K562 (cell line): ENCODE measurements around the gene RNU11. TPM values are rescaled to one million over a fixed set of nuclear protein-coding genes. Genes with fewer than 3 reads are reported as not detected.

Experiments
- ETV6 ChIP-seq, 3 experiments: fragments of 150-350 bp in 1 of 3; sonication (generic) in 1 of 3; formaldehyde crosslinking in 1 of 3; IDR thresholded peaks; 2 replicates each; pipeline versions ENCODE4 v1.6.1 to v1.8.0; 2014 to 2022; ENCODE audit warnings: borderline replicate concordance in 2 of 3, low read depth in 2 of 3, antibody characterized with exemption in 1 of 3, low read length in 1 of 3, mild to moderate bottlenecking in 1 of 3, missing genetic modification reagents in 1 of 3
- FOXM1 ChIP-seq, 2 experiments: fragments of 450-650 bp in 1 of 2; sonication (generic) in 1 of 2; formaldehyde crosslinking in 1 of 2; IDR thresholded peaks; 2 replicates each; pipeline versions ENCODE4 v1.6.1 to v1.9.0; 2017 to 2022; ENCODE audit warnings: low read depth in 2 of 2, mild to moderate bottlenecking in 2 of 2, missing genetic modification reagents in 1 of 2, moderate library complexity in 1 of 2
- HEY1 ChIP-seq: fragments of 250-450 bp; sonication (Bioruptor Pico); IDR thresholded peaks from 2 replicates; pipeline ENCODE4 v1.5.0; 2020; ENCODE audit warnings: mild to moderate bottlenecking, moderate library complexity, borderline replicate concordance
- HNRNPUL1 ChIP-seq: fragments of 200-400 bp; formaldehyde crosslinking; IDR thresholded peaks from 2 replicates; pipeline ENCODE4 v1.6.1; 2017; ENCODE audit warnings: low read length
- KLF6 ChIP-seq: fragments of 250-450 bp; sonication (Bioruptor Pico); IDR thresholded peaks from 2 replicates; pipeline ENCODE4 v1.4.0; 2020; ENCODE audit warnings: mild to moderate bottlenecking, moderate library complexity, borderline replicate concordance
- NFE2 ChIP-seq: IDR thresholded peaks from 2 replicates; pipeline ENCODE4 v1.6.1; 2014; ENCODE audit warnings: antibody characterized with exemption, low read depth
- NR1H2 ChIP-seq: sonication (generic); formaldehyde crosslinking; IDR thresholded peaks from 2 replicates; pipeline ENCODE4 v1.4.0; 2020; ENCODE audit warnings: mild to moderate bottlenecking, missing genetic modification reagents
- REST ChIP-seq, 2 experiments: fragments of 450-650 bp; formaldehyde crosslinking in 1 of 2; IDR thresholded peaks; 2 replicates each; pipeline versions ENCODE4 v1.4.0 to v1.6.1; 2014 to 2020; ENCODE audit warnings: mild to moderate bottlenecking in 2 of 2, borderline replicate concordance in 1 of 2, low read depth in 1 of 2
- SAP30 ChIP-seq: fragments of 200-600 bp; sonication (generic); IDR thresholded peaks from 2 replicates; pipeline ENCODE4 v1.6.1; 2012; ENCODE audit warnings: borderline replicate concordance, low read depth, mild to moderate bottlenecking, moderate library complexity, low read length, control low read depth, inconsistent platforms; ENCODE audit not compliant: insufficient read depth, poor library complexity, severe bottlenecking
- TARDBP ChIP-seq: fragments of 450-650 bp; IDR thresholded peaks from 2 replicates; pipeline ENCODE4 v1.6.1; 2016
- ZNF316 ChIP-seq: fragments of 450-650 bp; IDR thresholded peaks from 2 replicates; pipeline ENCODE4 v1.6.1; 2016
- ZNF436 ChIP-seq: fragments of 250-450, 450-650 bp; sonication (Bioruptor Pico); formaldehyde crosslinking; IDR thresholded peaks from 2 replicates; pipeline ENCODE4 v1.7.0; 2020; ENCODE audit warnings: mild to moderate bottlenecking
- polyA plus RNA-seq, 8 experiments: library from polyadenylated mRNA; depleted of rRNA in 4 of 8; stranded (reverse) in 5 of 8; unstranded in 3 of 8; fragments of >200 nt; fragmentation: Nextera tagmentation in 2 of 8; fragmentation: Illumina TruSeq in 1 of 8; extraction: Ambion mirVana in 2 of 8; extraction: Trizol in 1 of 8; gene quantifications; 2 replicates each; pipeline versions ENCODE4 v1.2.1 to v1.2.3, GENCODE V29; 2011 to 2014; ENCODE audit warnings: inconsistent platforms in 1 of 8, missing spikeins in 1 of 8
- total RNA-seq, 7 experiments: library from RNA; depleted of rRNA in 6 of 7; stranded (reverse); fragments of >200 nt in 6 of 7; fragmentation: Illumina TruSeq in 2 of 7; extraction: Trizol in 2 of 7; gene quantifications; 2 replicates each; pipeline versions ENCODE4 v1.2.1 to v1.2.3, GENCODE V29; 2011 to 2021; ENCODE audit warnings: low replicate concordance in 1 of 7
- TF ChIP-seq, protein P1 (sequence below): fragments of 200-800 bp; sonication (Bioruptor generic); IDR thresholded peaks from 2 replicates; pipeline ENCODE4 v1.6.1; 2017; ENCODE audit warnings: missing genetic modification characterization, missing compliant biosample characterization
- TF ChIP-seq, protein P2 (sequence below), 2 experiments: IDR thresholded peaks; 2 replicates each; pipeline ENCODE4 v1.6.1; 2011; ENCODE audit warnings: borderline replicate concordance in 1 of 2, control low read depth in 1 of 2, low read depth in 1 of 2, low read length in 1 of 2, mild to moderate bottlenecking in 1 of 2, mixed read lengths in 1 of 2, moderate library complexity in 1 of 2; ENCODE audit not compliant: insufficient read depth in 1 of 2, insufficient read length in 1 of 2, poor library complexity in 1 of 2, severe bottlenecking in 1 of 2; ENCODE audit errors: extremely low read depth in 1 of 2

The RNU11 gene
- total and polyA plus RNA-seq, 9 of the 15 experiments (the other 6 are each of a cell fraction or from before 2014, with no cell fraction given), result not detected

DNA sequence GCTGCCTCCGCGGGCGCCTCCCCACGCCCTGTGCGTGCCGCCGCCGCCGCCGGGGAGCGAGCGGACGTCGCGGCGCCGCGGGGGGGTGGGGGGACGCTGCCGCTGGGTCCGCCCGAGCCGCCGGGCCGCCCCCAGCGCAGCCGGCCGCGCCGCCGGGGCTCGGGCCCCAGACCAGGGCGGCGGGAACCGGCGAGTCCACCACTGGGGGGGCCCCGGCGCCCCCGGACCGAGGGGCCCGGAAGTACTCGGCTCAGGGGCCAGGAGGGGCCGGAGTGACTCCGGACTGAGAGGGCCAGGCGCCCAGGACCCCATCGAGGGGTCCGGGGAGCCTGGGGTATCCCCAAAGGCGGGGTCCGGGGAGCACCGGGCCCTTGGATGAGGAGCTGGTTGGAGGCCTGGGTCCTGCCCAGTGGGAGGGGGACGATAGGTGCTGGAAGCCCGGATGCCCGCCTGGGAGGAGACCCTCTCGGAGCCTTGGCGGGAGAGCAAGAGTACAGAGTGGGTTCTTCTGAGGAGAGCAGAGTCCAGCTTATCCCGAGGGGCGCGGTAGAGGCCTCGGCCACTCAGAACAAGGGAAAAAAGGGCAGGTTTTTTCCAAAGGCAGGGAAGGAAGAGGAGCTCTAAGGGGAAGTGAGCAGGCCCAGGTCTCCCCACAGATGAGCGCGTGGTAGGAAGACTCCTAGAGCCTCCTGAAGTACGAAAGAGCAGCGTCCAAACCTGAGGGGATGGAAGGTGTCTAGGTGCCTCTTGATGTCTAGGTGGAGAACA lies 20.7 kb downstream of the RNU11 start (continued):
- TF ChIP-seq REST (IDR thresholded peaks at IDR 0.05; ENCODE audit: borderline replicate concordance) (peak; percentile 68), REST (CRISPR knock-in tag; IDR thresholded peaks at IDR 0.05; ENCODE audit: low read depth) (0 out of 2 replicates have a peak, but pooled peaks have one; percentile 50), ETV6 (IDR thresholded peaks at IDR 0.05; ENCODE audit: borderline replicate concordance in 1 of 2, low read depth in 2 of 2, low read length in 1 of 2) (no peak), ETV6 (CRISPR knock-in tag; IDR thresholded peaks at IDR 0.05; ENCODE audit: borderline replicate concordance) (no peak), FOXM1 (IDR thresholded peaks at IDR 0.05; ENCODE audit: low read depth) (no peak), FOXM1 (CRISPR knock-in tag; IDR thresholded peaks at IDR 0.05; ENCODE audit: low read depth) (0 out of 2 replicates have a peak, but pooled peaks have one; percentile 36), NFE2 (no peak), HNRNPUL1 (no peak), NR1H2 (CRISPR knock-in tag) (0 out of 2 replicates have a peak, but pooled peaks have one; percentile 81), HEY1 (no peak), ZNF436 (CRISPR knock-in tag) (no peak), KLF6 (CRISPR knock-in tag) (peak; percentile 3; the same call in 1 of the 2 replicates), TARDBP (no peak), SAP30 (peak; percentile 53), ZNF316 (no peak)
- TF ChIP-seq, protein P1, sequence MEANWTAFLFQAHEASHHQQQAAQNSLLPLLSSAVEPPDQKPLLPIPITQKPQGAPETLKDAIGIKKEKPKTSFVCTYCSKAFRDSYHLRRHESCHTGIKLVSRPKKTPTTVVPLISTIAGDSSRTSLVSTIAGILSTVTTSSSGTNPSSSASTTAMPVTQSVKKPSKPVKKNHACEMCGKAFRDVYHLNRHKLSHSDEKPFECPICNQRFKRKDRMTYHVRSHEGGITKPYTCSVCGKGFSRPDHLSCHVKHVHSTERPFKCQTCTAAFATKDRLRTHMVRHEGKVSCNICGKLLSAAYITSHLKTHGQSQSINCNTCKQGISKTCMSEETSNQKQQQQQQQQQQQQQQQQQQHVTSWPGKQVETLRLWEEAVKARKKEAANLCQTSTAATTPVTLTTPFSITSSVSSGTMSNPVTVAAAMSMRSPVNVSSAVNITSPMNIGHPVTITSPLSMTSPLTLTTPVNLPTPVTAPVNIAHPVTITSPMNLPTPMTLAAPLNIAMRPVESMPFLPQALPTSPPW, result peak; percentile 100
- TF ChIP-seq, protein P2, sequence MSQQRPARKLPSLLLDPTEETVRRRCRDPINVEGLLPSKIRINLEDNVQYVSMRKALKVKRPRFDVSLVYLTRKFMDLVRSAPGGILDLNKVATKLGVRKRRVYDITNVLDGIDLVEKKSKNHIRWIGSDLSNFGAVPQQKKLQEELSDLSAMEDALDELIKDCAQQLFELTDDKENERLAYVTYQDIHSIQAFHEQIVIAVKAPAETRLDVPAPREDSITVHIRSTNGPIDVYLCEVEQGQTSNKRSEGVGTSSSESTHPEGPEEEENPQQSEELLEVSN (IDR thresholded peaks at IDR 0.05; ENCODE audit: borderline replicate concordance in 1 of 2, extremely low read depth in 1 of 2, insufficient read depth in 1 of 2, insufficient read length in 1 of 2, low read depth in 1 of 2, low read length in 1 of 2, poor library complexity in 1 of 2, severe bottlenecking in 1 of 2), result peak in 1 of 2 experiments; percentile 10
